H1 (cell line): ENCODE results near the gene FXN. TPM values are rescaled to one million over a fixed set of nuclear protein-coding genes. Genes with fewer than 3 reads are reported as not detected.

ENCODE experiments used
- CTCF ChIA-PET: fragments of 300-600 bp; sonication (Branson Sonifier 250); formaldehyde crosslinking; loops from one replicate; lab custom pipeline; 2021; ENCODE audit not compliant: partially characterized antibody; lab: Charles Lee
- POLR2A ChIA-PET: fragments of 300-600 bp; sonication (Branson Sonifier 250); formaldehyde crosslinking; loops from one replicate; lab custom pipeline; 2021; ENCODE audit warnings: inconsistent platforms; ENCODE audit not compliant: partially characterized antibody; lab: Charles Lee
- DNase-seq, 2 experiments: peaks; one replicate each; pipeline versions ENCODE4 v3.0.0 to v3.0.0-alpha.2; 2010 to 2022; ENCODE audit warnings: low spot score in 2 of 2, low read depth in 1 of 2, mixed read lengths in 1 of 2
- FAIRE-seq: peaks from 2 replicates; lab custom pipeline; 2011; peaks lifted over from hg19 to GRCh38; lab: Jason Lieb, UNC
- H2AFZ ChIP-seq: 2 replicates; pipeline ENCODE4 v1.8.1; 2012; ENCODE audit warnings: low read length, inconsistent platforms
- H2AK5ac ChIP-seq: 2 replicates; pipeline ENCODE4 v1.6.1; 2013; ENCODE audit warnings: low read depth, low read length
- H2BK120ac ChIP-seq: replicated peaks from 2 replicates; pipeline ENCODE3; 2013; ENCODE audit warnings: low read depth, low read length, inconsistent platforms
- H2BK12ac ChIP-seq: 2 replicates; pipeline ENCODE4 v1.6.1; 2013; ENCODE audit warnings: low read depth, low read length
- H2BK15ac ChIP-seq: 2 replicates; pipeline ENCODE4 v1.6.1; 2013; ENCODE audit warnings: low read length
- H2BK20ac ChIP-seq: 2 replicates; pipeline ENCODE4 v1.6.1; 2013; ENCODE audit warnings: low read length
- H2BK5ac ChIP-seq: 2 replicates; pipeline ENCODE4 v1.6.1; 2013; ENCODE audit warnings: low read depth, low read length
- H3K14ac ChIP-seq: 2 replicates; pipeline ENCODE4 v1.6.1; 2013; ENCODE audit warnings: inconsistent platforms; ENCODE audit not compliant: insufficient read length
- H3K18ac ChIP-seq: 2 replicates; pipeline ENCODE4 v1.6.1; 2013; ENCODE audit warnings: low read length; ENCODE audit errors: extremely low read depth
- H3K23ac ChIP-seq: 2 replicates; pipeline ENCODE4 v1.6.1; 2013; ENCODE audit warnings: inconsistent platforms; ENCODE audit not compliant: insufficient read length
- H3K23me2 ChIP-seq: 2 replicates; pipeline ENCODE4 v1.6.1; 2013; ENCODE audit warnings: low read depth, low read length
- H3K27ac ChIP-seq: 2 replicates; pipeline ENCODE4 v1.6.1; 2011; ENCODE audit warnings: low read depth, low read length, inconsistent platforms
- H3K27me3 ChIP-seq, 4 experiments: replicated peaks in 1 of 4; 1 replicate in 1 of 4; 2 replicates in 3 of 4; pipeline versions ENCODE4 v1.6.1 to v1.8.1; 2011 to 2013; ENCODE audit warnings: low read length in 3 of 4, mild to moderate bottlenecking in 3 of 4, inconsistent platforms in 2 of 4, mixed read lengths in 2 of 4, moderate library complexity in 1 of 4; ENCODE audit not compliant: control insufficient read depth in 3 of 4, insufficient read depth in 3 of 4; ENCODE audit errors: extremely low read depth in 1 of 4
- H3K36me3 ChIP-seq, 4 experiments: 2 replicates each; pipeline versions ENCODE4 v1.6.1 to v1.8.1; 2011 to 2013; ENCODE audit warnings: mild to moderate bottlenecking in 4 of 4, low read length in 3 of 4, moderate library complexity in 2 of 4, control low read depth in 1 of 4, inconsistent platforms in 1 of 4; ENCODE audit not compliant: insufficient read depth in 4 of 4, control insufficient read depth in 2 of 4
- H3K4ac ChIP-seq: replicated peaks from 2 replicates; pipeline ENCODE3; 2013; ENCODE audit warnings: low read length, low read depth, mixed read lengths, inconsistent platforms; ENCODE audit not compliant: insufficient read length
- H3K4me1 ChIP-seq, 4 experiments: replicated peaks in 1 of 4; 1 replicate in 1 of 4; 2 replicates in 3 of 4; pipeline versions ENCODE4 v1.6.1 to v1.8.1; 2011 to 2013; ENCODE audit warnings: low read length in 3 of 4, inconsistent platforms in 2 of 4, mixed read lengths in 1 of 4; ENCODE audit not compliant: insufficient read depth in 4 of 4, control insufficient read depth in 3 of 4
- H3K4me2 ChIP-seq, 2 experiments: 2 replicates each; pipeline versions ENCODE4 v1.6.1 to v1.8.1; 2011 to 2013; ENCODE audit warnings: low read depth in 2 of 2, low read length in 2 of 2, control low read depth in 1 of 2, inconsistent platforms in 1 of 2, mild to moderate bottlenecking in 1 of 2; ENCODE audit not compliant: insufficient read depth in 1 of 2
- H3K4me3 ChIP-seq, 4 experiments: fragments of 200-600, 300-600 bp in 1 of 4; sonication (generic), shearing (Covaris generic), sonication (Bioruptor Twin) in 1 of 4; 2 replicates each; pipeline versions ENCODE4 v1.5.1 to v1.8.1; 2011 to 2016; ENCODE audit warnings: low read length in 4 of 4, low read depth in 3 of 4, control low read depth in 2 of 4, inconsistent platforms in 2 of 4, mild to moderate bottlenecking in 2 of 4, mixed read lengths in 1 of 4, moderate library complexity in 1 of 4; ENCODE audit not compliant: insufficient read depth in 2 of 4; ENCODE audit errors: extremely low read depth in 1 of 4
- H3K56ac ChIP-seq: replicated peaks from 2 replicates; pipeline ENCODE3; 2013; ENCODE audit warnings: low read depth, mild to moderate bottlenecking, mixed read lengths, low read length, inconsistent platforms; ENCODE audit not compliant: insufficient read length
- H3K79me1 ChIP-seq: 2 replicates; pipeline ENCODE4 v1.6.1; 2013; ENCODE audit warnings: low read depth, low read length, control low read depth
- H3K79me2 ChIP-seq, 2 experiments: 2 replicates each; pipeline versions ENCODE4 v1.6.1 to v1.8.1; 2012 to 2013; ENCODE audit warnings: low read length in 2 of 2, mild to moderate bottlenecking in 2 of 2, inconsistent platforms in 1 of 2; ENCODE audit not compliant: insufficient read depth in 2 of 2, control insufficient read depth in 1 of 2
- H3K9ac ChIP-seq, 4 experiments: replicated peaks in 1 of 4; 1 replicate in 1 of 4; 2 replicates in 3 of 4; pipeline versions ENCODE4 v1.6.1 to v1.8.1; 2011 to 2013; ENCODE audit warnings: low read depth in 3 of 4, low read length in 3 of 4, control low read depth in 2 of 4, mild to moderate bottlenecking in 2 of 4, moderate library complexity in 2 of 4, inconsistent platforms in 1 of 4; ENCODE audit errors: extremely low read depth in 1 of 4
- H3K9me3 ChIP-seq, 2 experiments: 2 replicates each; pipeline versions ENCODE4 v1.6.1 to v1.8.1; 2012 to 2013; ENCODE audit warnings: mild to moderate bottlenecking in 2 of 2, moderate library complexity in 2 of 2, control low read depth in 1 of 2, inconsistent platforms in 1 of 2, low read depth in 1 of 2, low read length in 1 of 2, mixed read lengths in 1 of 2; ENCODE audit not compliant: insufficient read depth in 2 of 2
- H4K20me1 ChIP-seq, 2 experiments: replicated peaks in 1 of 2; 2 replicates each; pipeline versions ENCODE3 to v1.8.1; 2011 to 2013; ENCODE audit warnings: inconsistent platforms in 2 of 2, low read length in 2 of 2, mild to moderate bottlenecking in 1 of 2; ENCODE audit not compliant: insufficient read depth in 2 of 2, control insufficient read depth in 1 of 2
- H4K5ac ChIP-seq: 2 replicates; pipeline ENCODE4 v1.6.1; 2013; ENCODE audit warnings: low read length, low read depth, mixed read lengths, inconsistent platforms; ENCODE audit not compliant: insufficient read length
- H4K8ac ChIP-seq: 2 replicates; pipeline ENCODE4 v1.8.0; 2013; ENCODE audit warnings: mild to moderate bottlenecking, moderate library complexity, low read length, inconsistent platforms; ENCODE audit not compliant: insufficient read depth; ENCODE audit errors: extremely low read depth
- H4K91ac ChIP-seq: replicated peaks from 2 replicates; pipeline ENCODE3; 2013; ENCODE audit warnings: low read length, mixed read lengths, inconsistent platforms; ENCODE audit not compliant: insufficient read length
- WGBS, 2 experiments: shearing (Covaris generic) in 1 of 2; methylation state at CpG; one replicate each; pipeline versions ENCODE4 v1.1.6 to v1.1.7; 2013 to 2015; ENCODE audit warnings: low lambda C conversion rate in 2 of 2, mixed read lengths in 2 of 2, inconsistent platforms in 1 of 2, low coverage in 1 of 2, missing lambda C conversion rate in 1 of 2; ENCODE audit not compliant: insufficient replicate concordance in 2 of 2, insufficient coverage in 1 of 2, insufficient read length in 1 of 2; ENCODE audit errors: extremely low coverage in 1 of 2, missing lambda C conversion rate in 1 of 2; 5-methylcytosine and 5-hydroxymethylcytosine counted together
- polyA plus RNA-seq, 7 experiments: library from polyadenylated mRNA; depleted of rRNA in 3 of 7; stranded (reverse) in 5 of 7; unstranded in 2 of 7; fragments of >200 nt in 5 of 7; fragments of 200-250 nt in 2 of 7; gene quantifications; 1 replicate in 5 of 7; 2 replicates in 1 of 7; 4 replicates in 1 of 7; pipeline versions ENCODE4 v1.2.1 to v1.2.3, GENCODE V29; 2011 to 2013; ENCODE audit warnings: missing spikeins in 2 of 7, mixed read lengths in 2 of 7
- total RNA-seq: library from RNA; stranded (reverse); fragmentation: NEBNext Ultra II Directional; extraction: Animal tissue kit (Norgen Biotek cat#: 25700); gene quantifications from 2 replicates; pipeline ENCODE4 v1.2.1, GENCODE V29; 2021
- TF ChIP-seq, protein P1 (sequence below): IDR thresholded peaks from 2 replicates; pipeline ENCODE4 v1.6.1; 2012; ENCODE audit warnings: low read length, inconsistent platforms

FXN gene
- total and polyA plus RNA-seq, 2 of the 8 experiments (the other 6 are each of a cell fraction or from before 2014, with no cell fraction given), result 34.2 to 37.5 TPM

DNA sequence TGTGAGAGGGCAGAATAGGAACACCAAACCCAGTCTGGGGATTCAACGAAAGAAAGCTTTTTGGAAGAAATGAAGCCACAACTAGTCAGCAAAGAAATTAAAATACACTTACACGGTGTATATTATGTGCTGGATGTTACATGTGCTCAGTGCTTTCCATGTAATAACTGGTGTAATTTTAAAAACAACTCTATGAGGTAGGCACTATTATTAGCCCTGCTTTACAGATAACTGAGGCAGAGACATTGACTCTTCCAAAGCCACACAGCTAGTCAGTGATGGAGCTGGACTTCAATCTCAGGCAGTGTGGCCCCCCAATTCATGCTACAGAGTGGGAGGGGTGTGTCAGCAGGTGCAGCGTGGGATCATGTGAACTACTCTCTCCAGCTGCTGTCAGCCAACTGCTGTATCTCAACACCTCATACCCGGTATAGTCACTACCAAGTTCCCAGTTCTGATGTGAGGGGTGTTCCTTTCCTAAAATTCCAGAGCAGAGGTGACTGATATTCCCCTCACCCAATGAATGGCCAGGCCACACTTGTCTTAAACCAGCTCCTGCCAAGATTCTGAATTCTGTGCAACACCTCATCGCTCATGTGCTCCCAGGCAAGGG is 104.7 kb downstream of the FXN start:
- Histone ChIP-seq H3K79me2 (peaks cover 4 to 90% of the 10 kb centered on the region in 2 experiments), H2AK5ac (no peak overlapping the region), H2BK120ac (no peak overlapping the region), H4K8ac (no peak overlapping the region), H2BK20ac (no peak overlapping the region), H2BK15ac (no peak overlapping the region), H3K23ac (no peak overlapping the region), H3K36me3 (peaks cover 2 to 9% (median 5%) of the 10 kb centered on the region in 4 experiments; a peak in 5 of 8 replicates), H4K5ac (no peak overlapping the region), H3K79me1 (peaks cover 13% of the 10 kb centered on the region), H2BK12ac (no peak overlapping the region), H4K20me1 (peaks cover 0 to 4% of the 10 kb centered on the region in 2 experiments), H3K4ac (no peak overlapping the region), H3K56ac (no peak overlapping the region), H3K9me3 (no peaks in the 10 kb centered on the region), H3K14ac (no peak overlapping the region), H3K4me2 (no peak overlapping the region), H3K27me3 (no peaks in the 10 kb centered on the region), H3K27ac (no peak overlapping the region), H3K23me2 (no peaks in the 10 kb centered on the region), H3K18ac (no peak overlapping the region), H2AFZ (no peak overlapping the region), H4K91ac (no peak overlapping the region), H2BK5ac (no peak overlapping the region), H3K9ac (no peak overlapping the region), H3K4me1 (peaks cover 0 to 4% (median under 1%) of the 10 kb centered on the region in 4 experiments; a peak in 1 of 7 replicates), H3K4me3 (no peak overlapping the region)
- FAIRE-seq, result no peak
- 96% methylated on average over 5 of the region's 5 CpGs; no CpG with 5 or more reads in 1 of the 2 experiments for WGBS, 2 experiments
- CTCF ChIA-PET, result interaction anchor here (1.5 to 2.6 kb wide), 3 partner anchors 18 to 84 kb away, joined by 3 to 10 read pairs (median 7); no protein-coding TSS in a partner anchor
- TF ChIP-seq, protein P1, sequence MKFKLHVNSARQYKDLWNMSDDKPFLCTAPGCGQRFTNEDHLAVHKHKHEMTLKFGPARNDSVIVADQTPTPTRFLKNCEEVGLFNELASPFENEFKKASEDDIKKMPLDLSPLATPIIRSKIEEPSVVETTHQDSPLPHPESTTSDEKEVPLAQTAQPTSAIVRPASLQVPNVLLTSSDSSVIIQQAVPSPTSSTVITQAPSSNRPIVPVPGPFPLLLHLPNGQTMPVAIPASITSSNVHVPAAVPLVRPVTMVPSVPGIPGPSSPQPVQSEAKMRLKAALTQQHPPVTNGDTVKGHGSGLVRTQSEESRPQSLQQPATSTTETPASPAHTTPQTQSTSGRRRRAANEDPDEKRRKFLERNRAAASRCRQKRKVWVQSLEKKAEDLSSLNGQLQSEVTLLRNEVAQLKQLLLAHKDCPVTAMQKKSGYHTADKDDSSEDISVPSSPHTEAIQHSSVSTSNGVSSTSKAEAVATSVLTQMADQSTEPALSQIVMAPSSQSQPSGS, result no peak
- DNase-seq, result no peak
- POLR2A ChIA-PET, result interaction anchor here (0.7 to 2.7 kb wide), 4 partner anchors 10 to 73 kb away, joined by 3 to 8 read pairs (median 5); no protein-coding TSS in a partner anchor
